SK-N-SH (cell line): Measurements from ENCODE around the gene MYO16. TPM values are rescaled to one million over a fixed set of nuclear protein-coding genes. Genes with fewer than 3 reads are reported as not detected.
A peak's percentile ranks its signal among the peaks of the same experiment; 100 is the strongest.

Experiments used
- CTCF ChIA-PET: fragments of 300-600, 350-600 bp; formaldehyde crosslinking; extraction: SDS; loops from one replicate; lab custom pipeline; 2021; lab: Yijun Ruan, JAX
- POLR2A ChIA-PET: fragments of 350-600 bp; sonication (Branson Sonifier 250); formaldehyde crosslinking; extraction: SDS; loops from one replicate; lab custom pipeline; 2020; ENCODE audit warnings: antibody characterized with exemption, inconsistent platforms; lab: Yijun Ruan, JAX
- DNase-seq: peaks from one replicate; pipeline ENCODE4 v3.0.0; 2012
- H2AFZ ChIP-seq: fragments of 200-600 bp; sonication (generic); 2 replicates; pipeline ENCODE4 v1.8.1; 2016; ENCODE audit warnings: antibody characterized with exemption, mild to moderate bottlenecking, low read depth
- H3F3A ChIP-seq: fragments of 200-600 bp; sonication (generic); replicated peaks from 2 replicates; pipeline ENCODE3; 2016; ENCODE audit warnings: antibody characterized with exemption, mild to moderate bottlenecking; ENCODE audit not compliant: insufficient read depth
- H3K27ac ChIP-seq, 2 experiments: fragments of 200-500 bp in 1 of 2; fragments of 200-600 bp in 1 of 2; sonication (Bioruptor generic) in 1 of 2; sonication (generic), shearing (Covaris generic) in 1 of 2; 2 replicates each; pipeline versions ENCODE4 v1.5.1 to v1.6.1; 2014 to 2016; ENCODE audit warnings: low read depth in 2 of 2, inconsistent platforms in 1 of 2, low read length in 1 of 2, mild to moderate bottlenecking in 1 of 2, mixed read lengths in 1 of 2
- H3K27me3 ChIP-seq: fragments of 200-600 bp; sonication (generic), shearing (Covaris generic); 2 replicates; pipeline ENCODE4 v1.6.1; 2016; ENCODE audit warnings: mixed run types; ENCODE audit not compliant: insufficient read depth
- H3K36me3 ChIP-seq, 2 experiments: fragments of 200-500 bp in 1 of 2; fragments of 200-600 bp in 1 of 2; sonication (Bioruptor generic) in 1 of 2; sonication (generic) in 1 of 2; replicated peaks in 1 of 2; 2 replicates each; pipeline versions ENCODE3 to v1.5.1; 2014 to 2016; ENCODE audit warnings: low read length in 1 of 2, mild to moderate bottlenecking in 1 of 2; ENCODE audit not compliant: insufficient read depth in 2 of 2, control insufficient read depth in 1 of 2
- H3K4me1 ChIP-seq, 2 experiments: fragments of 200-500 bp in 1 of 2; fragments of 200-600 bp in 1 of 2; sonication (Bioruptor generic) in 1 of 2; sonication (generic), shearing (Covaris generic) in 1 of 2; 2 replicates each; pipeline versions ENCODE4 v1.5.1 to v1.6.1; 2014 to 2016; ENCODE audit warnings: low read depth in 1 of 2, low read length in 1 of 2, mixed run types in 1 of 2; ENCODE audit not compliant: insufficient read depth in 2 of 2, control insufficient read depth in 1 of 2
- H3K4me2 ChIP-seq: fragments of 200-600 bp; sonication (generic), shearing (Covaris generic); 2 replicates; pipeline ENCODE4 v1.6.1; 2017; ENCODE audit warnings: mixed run types
- H3K4me3 ChIP-seq, 2 experiments: fragments of 200-500 bp in 1 of 2; fragments of 200-600 bp in 1 of 2; sonication (Bioruptor generic) in 1 of 2; sonication (generic), shearing (Covaris generic) in 1 of 2; 2 replicates each; pipeline versions ENCODE4 v1.5.1 to v1.8.1; 2014 to 2016; ENCODE audit warnings: low read depth in 2 of 2, inconsistent platforms in 1 of 2, low read length in 1 of 2, mild to moderate bottlenecking in 1 of 2, mixed read lengths in 1 of 2, moderate library complexity in 1 of 2
- H3K79me2 ChIP-seq: fragments of 200-600 bp; sonication (generic); 2 replicates; pipeline ENCODE4 v1.8.1; 2017; ENCODE audit warnings: mild to moderate bottlenecking; ENCODE audit not compliant: insufficient read depth
- H3K9ac ChIP-seq: fragments of 200-600 bp; sonication (generic); 2 replicates; pipeline ENCODE4 v1.6.1; 2017; ENCODE audit warnings: mixed run types
- H3K9me2 ChIP-seq: fragments of 200-600 bp; sonication (generic); 2 replicates; pipeline ENCODE4 v1.6.1; 2017; ENCODE audit warnings: mixed run types
- H3K9me3 ChIP-seq: fragments of 200-600 bp; sonication (generic); 2 replicates; pipeline ENCODE4 v1.6.1; 2017; ENCODE audit warnings: mixed run types, mild to moderate bottlenecking, moderate library complexity
- H4K20me1 ChIP-seq: fragments of 200-600 bp; sonication (generic); 2 replicates; pipeline ENCODE4 v1.6.1; 2017; ENCODE audit warnings: mild to moderate bottlenecking, mixed run types; ENCODE audit not compliant: insufficient read depth
- CTCF ChIP-seq: fragments of 200-600 bp; sonication (generic); IDR thresholded peaks from 2 replicates; pipeline ENCODE4 v1.6.1; 2017; ENCODE audit warnings: antibody characterized with exemption, mild to moderate bottlenecking, moderate library complexity
- EP300 ChIP-seq, 2 experiments: IDR thresholded peaks; 2 replicates each; pipeline versions ENCODE4 v1.4.0 to v1.6.1; 2012; ENCODE audit warnings: borderline replicate concordance in 1 of 2, low read depth in 1 of 2, low read length in 1 of 2
- EZH2phosphoT487 ChIP-seq: fragments of 200-600 bp; sonication (generic); IDR thresholded peaks from 2 replicates; pipeline ENCODE4 v1.6.1; 2017; ENCODE audit warnings: low read depth, mixed run types, mild to moderate bottlenecking, antibody characterized with exemption, moderate library complexity, borderline replicate concordance
- NFIC ChIP-seq: IDR thresholded peaks from 2 replicates; pipeline ENCODE4 v1.4.0; 2012; ENCODE audit warnings: borderline replicate concordance
- NRF1 ChIP-seq: IDR thresholded peaks from 2 replicates; pipeline ENCODE4 v1.6.1; 2012; ENCODE audit warnings: low read depth, mild to moderate bottlenecking, low read length
- REST ChIP-seq: IDR thresholded peaks from 2 replicates; pipeline ENCODE4 v1.6.1; 2012; ENCODE audit warnings: mild to moderate bottlenecking, low read depth, low read length, moderate library complexity
- RFX5 ChIP-seq: IDR thresholded peaks from 2 replicates; pipeline ENCODE4 v1.6.1; 2012; ENCODE audit warnings: mild to moderate bottlenecking, improper control_type of control experiment, low read length
- TAF1 ChIP-seq: IDR thresholded peaks from 2 replicates; pipeline ENCODE4 v1.6.1; 2012; ENCODE audit warnings: low read depth, mild to moderate bottlenecking, low read length, moderate library complexity, borderline replicate concordance
- TCF12 ChIP-seq: IDR thresholded peaks from 2 replicates; pipeline ENCODE4 v1.4.0; 2012
- ZBTB33 ChIP-seq: IDR thresholded peaks from 2 replicates; pipeline ENCODE4 v1.4.0; 2012; ENCODE audit warnings: low read depth, borderline replicate concordance
- WGBS: methylation state at CpG from one replicate; pipeline ENCODE4 v1.1.6; 2017; ENCODE audit warnings: low lambda C conversion rate; 5-methylcytosine and 5-hydroxymethylcytosine counted together
- polyA plus RNA-seq, 3 experiments: library from polyadenylated mRNA; depleted of rRNA; stranded (reverse); fragments of >200 nt; gene quantifications; 2 replicates each; pipeline ENCODE4 v1.2.3, GENCODE V29; 2012

Gene MYO16
- polyA plus RNA-seq, 1 of the 3 experiments (the other 2 are of a cell fraction) = 0.07 TPM

GRCh38 chr13:108963846-108964600 is 334.6 kb downstream of the MYO16 start (continued):
- no peak for TF ChIP-seq REST

GRCh38 chr13:108964606-108965005 is 335.2 kb downstream of the MYO16 start:
- H3K79me2 ChIP-seq = no peaks in the 10 kb centered on the region
- ChIA-PET CTCF (no interaction called here), POLR2A (no interaction called here)
- no peak overlapping the region for H3K4me3 ChIP-seq
- no peak overlapping the region for H3K9ac ChIP-seq
- no peaks in the 10 kb centered on the region for H3K27me3 ChIP-seq
- TF ChIP-seq RFX5 (no peak), TCF12 (no peak), CTCF (no peak), ZBTB33 (no peak), EP300 (IDR thresholded peaks at IDR 0.05; ENCODE audit: borderline replicate concordance in 1 of 2, low read depth in 1 of 2, low read length in 1 of 2) (no peak), TAF1 (no peak), EZH2phosphoT487 (no peak), NFIC (no peak), NRF1 (no peak)
- H3K4me1 ChIP-seq = peaks cover 4 to 20% of the 10 kb centered on the region in 2 experiments; a peak in 3 of 4 replicates
- DNase-seq = no peak
- no peaks in the 10 kb centered on the region for H3K36me3 ChIP-seq
- no peak overlapping the region for H2AFZ ChIP-seq
- H3K27ac ChIP-seq = 0 out of 4 replicates have a peak overlapping the region, but pooled peaks of 1 of the 2 experiments have one; percentile 18
- no peaks in the 10 kb centered on the region for H4K20me1 ChIP-seq
- H3F3A ChIP-seq = peaks cover 10% of the 10 kb centered on the region
- WGBS = 80% methylated on average over 7 of the region's 7 CpGs
- no peaks in the 10 kb centered on the region for H3K9me3 ChIP-seq
- no peaks in the 10 kb centered on the region for H3K9me2 ChIP-seq
- H3K4me2 ChIP-seq = no peak overlapping the region
